ENCODE data around the gene CNTNAP5.

The CNTNAP5 gene

GRCh38 chr2:124570872-124571271, 545.8 kb downstream of the CNTNAP5 start:
- no peak for DNase-seq

DNA sequence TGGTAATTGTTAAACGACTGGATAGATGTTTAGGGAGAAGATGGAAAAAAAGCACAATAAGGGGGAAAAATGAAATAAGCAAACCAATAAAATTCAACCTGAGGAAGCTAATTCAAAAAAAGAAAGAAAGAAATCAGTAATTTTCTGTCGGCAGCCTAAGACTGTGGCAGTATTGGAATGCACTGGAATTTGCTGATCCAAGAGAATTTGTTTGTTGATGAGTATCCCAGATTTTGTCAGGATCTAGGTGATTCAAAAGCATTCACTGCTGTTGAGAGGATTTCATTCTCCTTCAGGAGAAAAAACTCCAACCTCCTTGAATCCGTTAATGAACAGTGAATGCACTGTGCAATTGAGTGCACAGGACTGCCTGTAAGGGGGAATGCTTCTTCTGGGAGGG, 546.7 kb downstream of the CNTNAP5 start:
- DNase-seq: no peak

DNA sequence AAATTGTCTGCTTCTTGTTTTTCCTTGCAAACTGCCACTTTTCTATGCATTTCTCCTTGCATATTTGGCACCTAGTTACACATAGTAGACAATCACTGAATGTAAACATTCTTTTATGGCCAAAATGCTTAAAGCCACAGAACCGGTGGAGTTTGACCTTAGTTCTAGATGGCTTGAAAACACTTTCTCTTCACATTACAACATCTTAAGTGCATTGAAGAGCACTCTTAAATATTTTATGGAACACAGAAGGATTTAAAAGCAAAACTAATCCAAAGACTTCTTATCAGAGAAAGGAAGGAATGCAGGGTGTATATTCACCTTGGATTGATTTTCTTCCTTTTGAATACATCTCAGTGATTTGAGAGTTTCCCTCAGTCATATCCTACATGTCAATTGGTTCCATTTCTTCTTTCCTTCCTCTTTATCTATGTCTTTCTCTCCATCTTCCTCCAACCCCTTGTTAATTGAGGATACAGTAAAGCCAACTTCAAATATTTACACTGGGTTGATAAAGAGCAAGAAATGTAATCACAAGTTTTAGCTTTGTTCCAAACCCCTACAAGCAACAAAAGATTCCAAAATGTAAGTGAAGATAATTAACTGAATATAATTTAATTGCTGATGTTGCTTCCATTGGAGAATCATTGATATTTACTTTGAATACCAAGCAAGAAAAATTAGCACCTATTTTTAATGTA, 548.0 kb downstream of the CNTNAP5 start:
- DNase-seq: no peak

DNA sequence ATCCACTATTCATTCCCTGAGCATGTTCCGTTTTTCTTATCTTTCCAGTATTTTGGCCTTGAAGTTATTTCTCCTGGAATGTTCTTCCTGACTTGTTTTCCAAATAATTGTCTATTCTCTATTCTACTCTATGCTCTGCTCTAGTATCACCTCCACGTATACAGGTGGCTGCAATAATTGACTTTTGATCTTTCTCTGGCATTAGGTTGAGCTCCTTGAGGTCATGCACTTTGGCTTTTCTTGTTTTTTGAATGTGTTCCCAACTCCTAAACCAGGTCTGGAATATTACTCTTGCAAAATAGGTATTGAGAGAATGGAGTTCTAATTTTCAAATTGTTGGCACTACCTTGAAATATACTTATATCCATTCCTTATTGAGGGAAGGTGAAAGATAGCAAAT, 550.4 kb downstream of the CNTNAP5 start:
- DNase-seq: no peak

- no peak for DNase-seq
These were observed 555.2 kb downstream of the CNTNAP5 start for GRCh38 chr2:124580263-124580662.

- no peak for DNase-seq
These were observed 557.3 kb downstream of the CNTNAP5 start for GRCh38 chr2:124582387-124582786.

GRCh38 chr2:124584615-124585014, 559.5 kb downstream of the CNTNAP5 start:
- DNase-seq: no peak

GRCh38 chr2:124585277-124585676, 560.2 kb downstream of the CNTNAP5 start:
- no peak for DNase-seq

DNA sequence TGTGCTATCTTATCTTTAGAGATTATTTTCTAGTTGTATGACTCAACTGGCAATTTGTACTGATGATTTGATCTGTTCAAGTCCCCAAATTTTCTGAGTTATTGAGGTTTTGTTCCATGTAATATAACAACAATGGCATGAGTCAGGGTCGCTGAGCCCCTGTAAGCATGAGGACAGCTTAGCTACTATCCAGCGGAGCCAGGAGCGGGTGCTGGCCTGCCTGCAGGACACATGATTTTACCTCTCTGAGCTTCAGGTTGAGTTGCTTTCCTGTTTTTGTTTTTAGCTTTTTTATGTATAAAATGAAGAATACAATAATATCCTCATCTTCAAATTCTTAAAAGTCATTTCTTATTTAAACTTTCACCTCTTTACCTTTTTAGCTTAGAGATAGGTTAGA, 561.1 kb downstream of the CNTNAP5 start:
- DNase-seq: no peak

DNA sequence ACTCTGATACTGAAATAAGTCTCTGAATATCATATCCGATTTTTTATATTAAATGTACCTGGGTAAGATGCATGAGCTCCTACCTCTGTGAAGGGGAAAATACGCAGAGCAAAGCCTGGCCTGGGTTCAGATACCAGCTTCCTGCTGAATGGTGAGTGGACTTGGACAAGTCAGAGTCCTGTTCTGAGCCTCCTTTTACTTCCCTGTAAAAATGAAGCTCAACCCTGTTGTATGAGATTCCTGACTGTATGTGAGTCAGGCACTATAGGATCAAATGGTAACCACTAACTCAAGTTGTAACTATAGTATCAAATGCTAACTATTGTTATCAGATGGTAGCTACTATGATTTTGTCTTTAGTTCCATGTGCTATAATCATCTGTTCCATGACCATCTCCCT, 561.7 kb downstream of the CNTNAP5 start:
- no peak for DNase-seq

DNA sequence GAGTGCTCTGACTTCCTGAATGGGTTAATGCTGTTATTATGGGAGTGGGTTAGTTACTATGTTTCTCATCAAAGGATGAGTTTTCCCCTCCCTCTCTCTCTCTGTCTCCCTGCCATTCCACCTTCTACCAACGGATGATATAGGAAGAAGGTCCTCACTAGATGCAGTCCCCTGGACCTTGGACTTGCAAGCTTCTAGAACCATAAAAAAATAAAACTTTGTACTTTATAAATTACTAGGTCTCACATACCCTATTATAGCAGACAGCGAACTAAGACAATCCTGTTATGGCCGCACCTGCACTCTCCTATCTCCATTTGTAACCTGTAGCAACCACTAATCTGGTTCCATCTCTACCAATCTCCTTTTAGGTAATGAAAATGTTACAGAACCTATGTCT, 564.9 kb downstream of the CNTNAP5 start:
- DNase-seq: no peak

DNA sequence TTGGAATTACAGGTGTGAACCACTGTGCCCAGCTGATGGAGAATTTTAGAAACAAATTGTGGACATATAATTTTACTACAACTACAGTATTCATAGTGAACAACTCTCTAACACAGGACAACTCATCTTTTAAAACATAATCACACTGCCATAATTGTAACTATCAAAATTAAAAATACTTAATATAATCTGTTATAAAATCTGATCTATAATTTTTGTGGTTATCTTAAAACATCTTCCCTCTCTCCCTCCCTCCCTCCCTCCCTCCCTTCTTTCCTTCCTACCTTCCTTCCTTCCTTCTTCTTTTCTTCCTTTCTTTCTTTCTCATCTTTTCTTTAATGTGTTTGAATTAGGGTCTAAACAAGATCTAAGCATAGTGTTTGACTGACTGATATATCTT, 577.7 kb downstream of the CNTNAP5 start:
- DNase-seq: no peak

DNA sequence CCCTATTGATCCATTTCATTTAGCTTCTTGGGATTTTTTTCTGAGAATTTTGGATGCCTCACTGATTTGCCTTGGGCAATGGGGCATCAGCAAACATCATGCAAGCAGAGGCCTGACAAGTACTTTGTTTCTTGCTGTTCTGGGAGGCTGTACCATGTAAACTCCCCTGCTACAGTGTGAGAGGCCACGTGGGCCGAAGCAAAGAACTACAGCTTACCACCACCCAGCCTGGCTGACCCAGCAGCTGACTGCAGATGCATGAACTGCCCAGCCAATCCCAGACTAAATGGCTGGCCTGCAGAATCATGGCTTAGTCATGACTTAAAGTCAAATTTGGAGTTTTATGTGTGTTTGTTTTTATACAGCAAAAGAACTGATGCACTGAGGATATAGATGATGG, 579.9 kb downstream of the CNTNAP5 start:
- no peak for DNase-seq

DNA sequence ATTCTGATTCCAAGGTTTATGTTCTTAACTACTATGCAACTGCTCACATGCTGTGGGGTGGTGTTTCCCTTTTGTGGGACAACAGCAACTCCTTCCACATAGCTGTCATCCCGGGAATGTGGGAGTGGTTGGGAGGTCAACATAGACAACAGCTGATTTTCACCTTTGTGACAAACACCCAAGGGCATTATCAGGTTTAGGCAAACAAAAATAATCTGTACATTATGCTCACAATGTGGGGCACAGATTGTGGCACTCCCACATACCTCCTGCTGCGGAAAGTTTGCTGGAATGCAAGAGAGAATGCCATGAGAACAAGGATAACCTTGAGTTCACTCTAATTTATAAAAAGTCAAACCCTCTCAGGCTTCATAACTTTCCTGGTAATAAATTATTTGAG, 582.6 kb downstream of the CNTNAP5 start:
- DNase-seq: no peak

- no peak for DNase-seq
These were observed 584.6 kb downstream of the CNTNAP5 start for GRCh38 chr2:124609667-124610066.

- no peak for DNase-seq
These were observed 585.1 kb downstream of the CNTNAP5 start for GRCh38 chr2:124610141-124610540.

GRCh38 chr2:124610866-124611265, 585.8 kb downstream of the CNTNAP5 start:
- no peak for DNase-seq

- DNase-seq: no peak
These were observed 598.5 kb downstream of the CNTNAP5 start for GRCh38 chr2:124623560-124623959.

DNA sequence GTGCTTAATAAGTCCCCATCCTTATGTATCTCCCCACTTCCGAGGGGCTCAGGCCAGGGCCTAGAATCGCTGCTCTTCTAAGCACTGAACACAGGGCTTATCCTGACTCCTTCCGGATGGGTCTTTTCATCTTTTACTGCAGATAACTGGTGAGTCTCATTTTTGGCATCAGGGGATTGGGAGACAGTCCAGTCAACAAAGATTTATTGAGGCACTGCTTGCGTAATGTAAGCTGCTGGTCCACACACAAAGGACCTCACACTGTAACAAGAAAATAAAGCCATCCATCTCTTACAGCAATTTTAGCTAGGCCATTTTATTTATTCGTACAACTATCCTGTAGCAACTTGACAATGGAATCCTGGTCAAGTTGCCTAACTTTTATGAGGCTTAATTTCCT, 600.5 kb downstream of the CNTNAP5 start:
- no peak for DNase-seq

DNA sequence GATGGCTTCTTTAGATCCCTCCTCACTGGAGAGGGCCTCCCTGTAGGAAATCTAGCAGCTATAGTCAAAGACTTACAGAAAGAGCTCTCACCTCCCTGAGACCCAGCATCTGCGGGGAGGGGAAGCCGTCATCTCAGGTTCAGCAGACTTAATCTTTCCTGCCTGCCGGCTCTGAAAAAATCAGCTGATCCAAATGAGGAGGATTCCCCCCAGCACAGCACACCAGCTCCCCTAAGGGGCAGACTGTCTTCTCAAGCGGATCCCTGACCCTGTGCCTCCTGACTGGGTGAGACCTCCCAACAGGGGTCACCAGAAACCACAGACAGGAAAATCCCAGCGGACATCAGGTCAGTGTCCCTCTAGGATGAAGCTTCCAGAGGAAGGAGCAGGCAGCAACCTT, 601.9 kb downstream of the CNTNAP5 start:
- DNase-seq: no peak

GRCh38 chr2:124633812-124634211, 608.7 kb downstream of the CNTNAP5 start:
- no peak for DNase-seq

DNA sequence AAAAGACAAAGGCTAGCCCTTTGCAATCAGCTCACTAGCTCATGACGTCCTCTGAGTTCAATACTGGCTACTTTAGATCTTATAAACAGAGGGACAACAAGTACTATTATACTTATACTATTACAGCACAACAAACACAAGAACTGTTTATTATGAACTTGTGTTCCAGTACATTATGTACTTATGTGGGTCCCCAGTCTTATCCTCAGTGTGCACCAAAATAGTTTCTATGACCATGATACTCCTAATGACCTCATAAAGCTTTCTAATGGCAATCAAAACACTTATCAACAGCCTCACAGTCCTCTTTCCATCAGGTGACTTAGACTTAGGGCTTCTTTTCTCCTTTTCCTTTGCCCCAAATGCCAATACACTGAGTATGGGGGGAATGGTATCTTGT, 614.4 kb downstream of the CNTNAP5 start:
- no peak for DNase-seq

DNA sequence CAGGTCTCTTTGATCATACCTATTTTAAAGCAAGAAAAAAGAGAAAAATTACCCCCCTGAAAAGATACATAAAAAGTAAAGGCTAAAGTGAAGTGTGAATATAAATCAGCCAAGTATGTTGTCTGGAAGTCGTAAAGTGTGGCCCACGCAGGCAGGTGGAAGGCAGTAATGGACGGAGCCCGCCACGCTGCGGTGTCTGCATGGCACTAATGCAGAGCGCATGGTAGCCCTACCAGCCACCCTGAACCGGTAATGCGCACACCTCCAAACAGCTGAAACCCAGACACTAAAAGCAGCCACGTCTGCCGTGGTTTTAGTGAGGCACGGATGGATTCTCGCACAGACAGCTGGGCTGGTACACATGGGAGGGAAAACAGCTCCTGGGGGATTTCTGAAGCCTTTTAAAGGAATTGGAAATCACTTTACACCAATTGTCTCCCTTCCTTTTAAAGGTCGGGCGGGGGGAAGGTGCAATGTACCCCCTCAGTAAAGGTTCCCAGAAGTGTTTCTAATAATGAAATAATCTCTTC, 615.2 kb downstream of the CNTNAP5 start:
- no peak for DNase-seq

DNA sequence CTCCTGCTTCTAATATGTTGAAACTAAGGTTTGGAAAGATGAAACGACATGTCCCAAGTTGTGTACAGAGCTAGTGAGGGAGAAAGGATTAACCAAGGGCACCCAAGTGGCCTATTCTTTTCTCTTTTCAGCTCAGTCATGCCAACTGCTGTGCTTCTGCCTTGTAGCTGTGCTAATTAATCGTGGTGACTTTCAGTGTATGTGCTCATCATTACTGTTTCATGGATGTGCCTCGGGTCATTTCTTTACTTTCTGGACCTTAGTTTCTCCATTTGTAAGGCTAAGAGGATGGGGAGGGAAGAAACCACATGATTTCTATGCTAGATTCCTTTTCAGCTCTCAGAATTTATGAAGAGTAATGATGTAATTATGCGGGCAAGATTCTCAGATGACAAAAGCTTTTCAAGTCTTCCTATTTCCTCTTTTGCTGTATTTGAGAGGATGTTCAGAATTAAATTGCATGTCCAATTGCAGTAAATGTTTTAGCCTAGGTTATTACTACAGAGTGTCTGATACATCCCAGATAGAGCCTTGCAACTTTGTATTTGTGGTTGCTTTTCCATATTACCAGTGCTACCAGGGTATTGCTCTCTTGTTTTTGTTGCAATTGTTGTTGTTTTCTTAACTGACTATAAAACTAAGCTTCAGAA, 621.2 kb downstream of the CNTNAP5 start:
- no peak for DNase-seq

DNA sequence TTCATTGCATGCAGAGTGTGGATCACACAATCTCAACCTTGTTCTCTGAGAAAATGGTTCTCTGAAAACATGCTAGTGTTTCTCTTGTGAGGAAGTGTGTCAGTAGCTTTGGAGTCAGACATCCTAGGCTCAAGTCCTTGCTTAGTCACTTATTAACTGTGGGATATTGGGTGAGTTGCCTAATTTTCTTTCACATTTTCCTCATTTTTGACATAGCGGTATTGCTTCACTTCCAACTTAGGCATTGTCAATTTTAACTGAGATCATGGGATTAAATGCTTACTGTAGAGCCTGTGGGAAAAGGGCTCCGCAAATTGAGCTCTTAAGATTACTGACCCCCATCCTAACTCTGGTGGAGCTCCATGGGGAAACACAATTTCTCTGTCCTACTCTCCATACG, 622.2 kb downstream of the CNTNAP5 start:
- DNase-seq: no peak
